Inferior parietal cortex (tissue), 1 donor: ENCODE results near the gene DYRK1B.
"Not testable (repeated sequence)": the region's sequence is repeated elsewhere in the genome, so short reads cannot be mapped to it uniquely, and the experiment has no call there.

ENCODE experiments used
- DNase-seq: peaks from one replicate; pipeline ENCODE4 v3.0.0-alpha.2; 2016; ENCODE audit errors: extremely low spot score

DYRK1B gene

DNA sequence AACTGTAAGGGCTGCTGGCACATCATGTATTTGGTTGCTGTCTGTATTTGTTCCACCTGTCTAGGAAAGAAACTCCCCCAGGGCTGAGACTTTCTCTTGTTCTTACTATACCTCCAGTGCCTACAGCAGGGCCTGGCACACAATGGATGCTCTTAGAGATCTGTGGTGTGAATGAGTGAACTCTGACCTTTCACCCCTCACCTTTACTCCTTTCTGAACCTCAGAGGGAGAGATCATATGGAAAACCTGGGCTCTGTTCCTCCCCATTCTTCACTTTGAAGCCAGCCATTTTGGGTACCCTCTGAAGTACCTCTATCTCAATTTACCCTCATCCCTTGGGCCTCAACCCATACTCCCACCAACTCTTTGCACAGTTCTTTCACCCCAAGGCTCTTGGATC is 3.1 kb downstream of the DYRK1B start:
- DNase-seq = no peak

DNA sequence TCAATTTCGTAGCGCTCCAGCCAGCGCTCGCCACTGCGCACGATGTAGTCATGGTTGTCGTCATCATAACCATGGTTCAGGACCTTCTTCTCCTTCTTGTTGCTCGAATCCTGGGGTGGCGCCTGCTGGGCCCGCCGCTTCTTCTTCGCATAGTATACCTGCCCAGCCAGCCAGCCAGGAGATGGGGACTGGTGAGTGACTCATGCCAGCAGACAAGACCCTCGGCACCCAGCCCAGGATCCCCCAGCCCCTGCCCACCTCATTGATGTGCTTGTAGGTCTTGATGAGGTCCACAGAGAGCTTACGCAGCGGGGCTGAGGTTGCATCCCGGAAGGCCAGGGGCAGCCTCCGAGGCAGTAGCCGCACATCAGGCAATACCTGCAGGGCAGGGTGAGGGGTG is 3.6 kb downstream of the DYRK1B start:
- no peak for DNase-seq

DNA sequence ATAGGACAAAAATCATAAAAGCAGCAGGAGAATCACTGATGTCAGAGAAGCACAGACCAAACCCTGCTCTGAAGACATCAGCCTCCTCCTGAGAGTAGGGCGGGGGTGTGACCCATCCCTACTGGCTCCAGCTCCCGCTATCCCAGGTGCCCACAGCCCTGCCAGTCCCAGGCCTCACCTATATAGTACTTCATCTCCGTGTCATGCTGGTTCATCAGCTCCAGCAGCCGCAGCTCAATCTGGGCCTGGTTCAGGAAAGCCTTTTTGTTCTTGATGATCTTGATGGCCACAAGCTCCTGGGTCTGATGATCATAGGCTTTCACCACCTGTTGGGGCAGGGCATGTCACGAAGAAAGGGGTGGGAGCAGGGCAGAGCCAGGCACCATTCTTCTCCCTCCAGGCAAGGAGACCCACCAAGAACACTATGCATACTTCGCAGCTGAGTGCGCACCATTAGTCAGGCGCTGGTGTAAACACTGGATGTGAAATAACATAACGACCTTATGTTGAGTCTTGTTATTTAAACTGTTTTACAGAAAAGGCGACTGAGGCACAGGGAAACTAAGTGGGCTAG is 4.2 kb downstream of the DYRK1B start:
- DNase-seq = no peak

DNA sequence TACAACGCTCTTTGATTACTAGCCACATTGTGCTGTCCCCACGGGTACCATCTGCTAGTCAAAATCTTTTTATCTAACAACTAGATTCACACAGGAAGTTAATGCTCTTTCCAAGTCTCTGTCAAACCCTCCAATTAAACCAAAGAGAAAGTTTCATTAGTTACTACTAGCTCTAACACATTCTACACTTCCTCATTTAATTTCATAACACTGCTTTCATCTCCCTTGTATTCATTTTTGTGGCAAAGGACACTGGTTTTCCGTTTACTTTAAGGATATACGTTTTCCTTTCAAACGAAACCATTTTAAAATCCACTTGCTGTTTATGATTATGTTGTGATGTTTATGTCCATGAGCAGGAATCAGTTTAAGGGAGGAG is 5.3 kb downstream of the DYRK1B start:
- no peak for DNase-seq

DNA sequence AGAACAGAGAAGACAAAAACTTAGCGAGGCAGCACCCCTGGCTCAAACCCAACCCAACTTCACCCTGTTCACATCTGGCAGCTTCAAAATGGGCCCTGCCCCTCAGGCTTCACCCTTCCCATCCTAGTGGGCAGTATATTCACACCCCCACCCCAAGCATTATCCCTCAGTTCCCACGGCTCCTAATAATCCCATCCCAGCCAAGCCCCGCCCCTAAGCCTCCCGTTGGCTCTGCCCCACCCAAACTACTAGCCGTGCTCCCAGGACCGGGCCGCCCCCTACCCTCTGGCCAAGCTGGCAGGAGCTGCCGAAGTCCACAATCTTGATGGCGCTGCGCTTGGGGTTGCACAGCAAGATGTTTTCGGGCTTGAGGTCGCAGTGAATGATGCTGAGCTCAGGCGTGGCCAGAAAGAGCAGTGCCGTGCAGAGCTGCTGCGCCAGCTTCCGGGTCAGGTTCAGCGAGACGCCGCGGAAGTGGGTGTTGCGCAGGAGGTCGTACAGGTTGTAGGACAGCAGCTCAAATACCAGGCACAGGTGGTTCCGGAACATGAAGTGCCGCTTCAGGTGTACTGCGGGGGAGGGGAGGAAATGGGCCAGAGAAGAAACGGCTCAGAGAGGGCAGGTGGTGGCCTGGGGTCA is 5.8 kb downstream of the DYRK1B start:
- no peak for DNase-seq

DNA sequence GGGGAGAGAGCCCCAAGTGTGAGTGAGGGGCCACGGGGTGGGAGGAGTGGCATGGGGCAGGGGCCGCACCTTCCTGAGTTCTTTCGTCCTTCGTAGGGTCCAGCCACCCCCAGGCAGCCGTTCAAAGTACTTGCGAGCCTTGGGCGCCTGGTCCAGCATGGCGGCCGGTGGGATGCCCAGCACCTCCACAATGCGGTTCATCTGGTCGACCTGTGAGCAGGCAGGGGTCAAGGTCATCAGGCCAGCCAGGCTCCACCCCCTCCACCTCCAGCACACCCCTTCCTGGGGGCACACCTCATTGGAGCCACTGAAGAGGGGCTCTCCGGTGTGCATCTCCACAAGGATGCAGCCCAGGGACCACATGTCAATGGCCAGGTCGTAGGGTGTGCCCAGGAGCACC is 6.7 kb downstream of the DYRK1B start:
- no peak for DNase-seq

DNA sequence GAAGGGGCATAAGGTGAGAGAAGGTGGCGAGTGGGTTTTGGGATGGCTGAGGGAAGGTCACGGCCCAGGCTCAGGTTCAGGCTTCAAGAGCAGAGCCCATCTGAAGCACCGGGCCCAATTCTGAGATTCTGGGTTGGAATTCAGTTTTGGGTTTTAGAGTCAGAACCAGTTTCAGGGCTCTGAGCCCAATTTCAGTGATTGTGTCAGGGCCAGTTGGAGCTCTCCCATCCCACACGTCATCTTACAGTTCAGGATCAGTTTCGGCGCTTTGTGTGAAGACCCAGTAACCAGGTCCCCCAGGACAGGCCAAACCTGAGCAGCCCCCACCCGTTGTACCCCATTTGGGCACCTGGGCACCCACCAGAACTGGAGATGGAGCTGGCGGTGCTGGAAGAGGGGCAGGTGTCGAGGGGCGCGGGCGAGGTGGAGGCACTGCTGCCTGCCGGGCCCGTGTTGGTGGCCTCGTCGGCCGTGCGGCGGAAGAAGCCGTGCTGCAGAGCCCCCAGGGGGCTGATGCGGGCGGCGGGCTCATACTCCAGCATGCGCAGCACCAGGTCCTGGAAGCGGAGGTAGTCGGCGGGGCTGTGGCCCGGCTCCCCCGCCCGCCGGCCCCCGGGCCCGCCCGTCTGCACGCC is 7.5 kb downstream of the DYRK1B start:
- no peak for DNase-seq

DNA sequence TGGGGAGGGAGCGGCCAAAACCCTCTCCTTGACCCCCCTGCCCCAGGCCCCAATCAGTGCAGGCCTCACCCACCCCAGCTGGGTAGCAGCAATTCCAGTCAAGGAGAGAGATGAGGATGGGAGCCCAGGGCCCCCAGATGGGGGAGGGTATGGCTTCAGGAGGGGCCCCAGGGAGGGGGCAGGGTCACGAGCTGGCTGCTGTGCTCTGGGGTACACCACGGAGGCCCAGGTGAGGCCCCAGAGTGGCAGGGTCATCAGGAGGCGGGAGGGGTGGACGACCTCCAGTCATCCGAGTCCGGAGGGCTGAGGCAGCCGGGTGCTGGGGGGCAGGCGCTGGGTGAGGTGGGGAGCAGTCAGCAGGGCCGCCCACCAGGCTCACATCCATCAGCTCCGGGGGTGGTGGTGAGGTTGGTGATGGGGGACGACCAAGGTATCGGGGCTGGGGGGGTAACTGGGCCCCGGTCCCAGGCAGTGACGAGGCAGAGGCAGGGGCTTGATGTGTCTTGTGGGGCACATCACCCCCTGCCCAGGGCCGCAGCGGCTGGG is 8.4 kb downstream of the DYRK1B start:
- no peak for DNase-seq

DNA sequence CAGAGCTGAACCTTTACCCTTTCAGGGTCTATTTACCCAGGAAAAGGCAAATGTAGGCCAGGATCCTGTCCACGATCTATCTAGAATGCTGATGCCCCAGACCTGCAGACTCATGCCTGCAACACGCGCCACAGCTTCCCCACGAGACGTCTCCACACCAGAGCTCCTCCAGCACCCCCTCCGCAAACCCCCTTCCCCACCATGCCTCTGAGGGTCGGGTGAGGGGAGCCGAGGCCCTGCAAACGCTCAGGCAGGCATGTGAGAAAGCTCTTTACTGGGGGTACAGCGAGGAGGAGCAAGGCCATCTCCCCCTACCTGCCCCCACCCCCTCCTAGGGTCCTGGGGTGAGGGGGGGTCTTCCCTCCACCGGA is 8.9 kb downstream of the DYRK1B start:
- DNase-seq = no peak

DNA sequence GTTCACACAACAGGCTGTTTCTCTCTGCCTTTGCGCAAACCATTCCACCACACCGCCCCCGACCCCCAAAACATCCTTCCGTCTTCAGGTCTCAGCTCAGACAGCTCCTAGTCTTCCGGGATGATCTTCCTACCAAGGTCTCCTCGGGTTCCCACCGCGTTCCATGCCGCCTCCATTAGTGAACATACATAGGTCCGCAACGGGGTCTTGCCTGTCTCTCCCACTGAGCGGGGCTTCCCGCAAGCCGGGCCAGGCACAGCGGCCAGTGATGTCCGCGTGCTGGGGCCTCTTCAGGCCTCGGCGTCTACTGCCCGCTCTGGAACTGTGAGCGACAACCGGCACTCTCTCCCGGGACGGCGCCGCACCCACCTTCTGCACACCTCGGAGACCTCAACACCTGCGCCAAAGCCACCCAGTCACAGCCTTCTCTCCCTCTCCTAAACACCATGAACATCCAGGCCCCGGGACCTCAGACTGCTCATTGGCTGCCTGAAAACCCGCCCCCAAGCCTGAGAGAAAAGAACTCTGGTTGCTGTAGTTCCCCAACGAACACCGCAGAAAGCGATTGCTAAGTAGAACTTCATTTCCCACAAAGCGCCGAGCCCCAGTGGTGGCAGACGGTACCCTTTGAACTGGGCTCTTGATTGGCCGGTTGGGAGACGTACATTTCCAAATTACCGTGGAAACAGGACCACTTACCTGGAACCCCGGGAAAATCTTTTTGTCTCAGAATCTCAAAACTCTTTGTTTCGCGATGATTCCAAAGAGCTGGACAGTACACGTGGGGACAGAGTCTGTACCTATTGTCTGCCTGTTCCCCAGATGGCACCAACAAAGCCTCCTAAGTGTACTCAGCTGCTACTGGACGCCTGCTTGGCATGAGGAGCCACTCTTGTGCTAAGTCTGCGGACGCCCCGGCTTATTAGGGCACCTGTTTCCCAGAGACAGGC is 9.5 kb downstream of the DYRK1B start:
- peak; percentile 94 for DNase-seq

DNA sequence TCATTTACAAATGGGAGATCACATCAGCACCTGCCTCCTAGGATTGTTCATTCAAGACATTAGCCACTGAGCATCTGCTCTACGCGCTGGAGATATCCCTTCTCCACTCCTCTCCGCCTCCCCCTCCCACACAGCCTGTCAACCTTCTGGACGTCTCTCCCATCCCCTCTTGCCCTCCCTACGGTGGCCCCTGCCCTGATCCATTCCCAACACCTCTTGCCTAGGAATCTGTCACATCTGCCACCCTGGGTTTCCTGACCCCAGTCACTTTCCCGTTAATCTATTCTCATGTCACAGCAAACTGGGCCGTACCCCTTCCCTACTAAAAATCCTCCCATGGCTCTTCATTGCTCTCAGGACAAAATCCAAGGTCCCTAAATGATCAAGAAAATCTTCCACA is 10.3 kb downstream of the DYRK1B start:
- no peak for DNase-seq

DNA sequence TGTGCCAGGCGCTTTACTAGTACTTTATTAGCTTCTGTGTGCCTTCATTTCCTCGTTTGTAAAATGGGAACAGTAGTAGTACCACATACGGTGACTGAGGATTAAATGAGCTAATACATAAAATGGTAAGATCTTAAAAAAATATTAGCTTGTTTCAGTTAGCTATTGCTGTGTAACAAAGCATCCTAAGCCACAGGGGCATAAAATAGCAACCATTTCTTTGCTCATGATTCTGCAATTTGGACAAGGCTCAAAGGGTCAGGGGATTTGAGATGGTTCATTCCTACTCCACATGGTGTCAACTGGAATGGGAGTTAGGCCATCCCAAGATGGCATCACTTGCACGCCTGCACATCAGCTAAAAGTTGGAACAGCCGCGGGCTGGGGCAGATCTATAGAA is 13.3 kb downstream of the DYRK1B start:
- DNase-seq = no peak

DNA sequence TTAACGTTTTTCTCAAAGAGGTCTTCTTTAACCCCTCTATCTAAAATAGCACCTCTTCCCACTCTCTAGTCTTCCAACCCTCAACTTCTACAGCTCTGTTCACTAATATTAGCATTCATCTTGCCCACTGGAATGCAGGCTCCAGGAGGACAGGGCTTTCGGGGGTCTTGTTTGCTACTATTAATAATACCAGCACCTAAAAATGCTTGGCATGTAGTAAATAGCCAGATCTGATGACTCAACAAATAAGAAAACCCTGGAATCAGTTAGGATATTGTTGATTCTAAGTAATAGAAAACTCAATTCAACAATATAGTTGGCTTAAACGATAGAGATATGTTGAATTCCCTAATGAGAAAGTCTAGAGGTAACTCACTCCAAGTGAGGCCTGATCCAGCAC is 14.2 kb downstream of the DYRK1B start:
- DNase-seq = no peak

DNA sequence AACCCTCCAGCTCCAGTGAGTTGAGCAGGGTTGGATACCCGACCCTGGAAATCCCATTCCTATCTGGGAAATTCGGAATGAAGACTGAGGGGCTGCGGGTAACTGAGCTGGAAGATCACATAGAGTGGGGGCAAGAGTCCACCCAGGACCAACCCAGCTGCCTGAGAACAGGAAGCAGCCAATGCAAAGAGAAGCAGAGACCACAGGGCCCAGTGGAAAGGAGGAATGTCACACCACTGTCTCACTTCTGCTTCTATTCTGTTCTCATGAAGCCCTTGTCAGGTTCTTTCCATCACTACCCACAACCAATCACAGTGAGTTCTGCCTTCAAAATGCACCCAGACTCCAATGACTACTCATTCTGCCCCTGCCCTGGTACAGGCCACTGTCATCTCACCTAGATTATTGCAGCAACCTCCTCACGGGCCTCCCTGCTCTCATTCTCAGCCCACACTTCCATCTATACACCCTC is 15.3 kb downstream of the DYRK1B start:
- no peak for DNase-seq

DNA sequence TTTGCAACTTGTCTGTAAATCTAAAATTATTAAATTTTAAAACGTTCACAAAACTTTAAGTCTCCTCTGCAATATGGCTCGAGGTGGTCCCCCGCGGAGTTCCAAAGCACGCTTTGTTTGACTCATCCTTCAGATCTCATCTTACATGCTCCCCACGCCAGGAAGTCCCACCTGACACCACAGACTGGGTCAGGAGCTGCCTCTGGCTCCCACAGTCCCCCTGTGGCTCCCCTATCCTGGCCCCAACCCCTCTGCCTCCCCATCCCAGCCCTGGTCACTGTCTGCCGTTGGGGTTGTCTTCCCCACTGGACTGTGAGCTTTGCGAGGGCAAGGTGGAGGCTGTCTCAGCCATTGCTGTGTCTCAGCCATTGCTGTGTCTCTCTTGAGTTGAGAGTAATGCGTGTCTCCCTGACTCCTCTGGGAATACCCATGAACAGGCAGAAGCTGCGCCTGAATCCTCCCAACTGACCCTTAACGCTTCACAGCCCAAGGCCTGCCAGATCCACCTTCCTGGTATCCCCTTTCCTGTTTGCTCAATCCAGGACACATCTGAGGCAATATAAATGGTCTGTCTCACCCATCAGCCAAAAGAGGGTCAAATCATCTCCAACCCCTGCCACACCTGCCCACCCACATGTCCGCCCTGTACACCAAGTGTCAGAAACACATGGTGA is 15.9 kb downstream of the DYRK1B start:
- no peak for DNase-seq

DNA sequence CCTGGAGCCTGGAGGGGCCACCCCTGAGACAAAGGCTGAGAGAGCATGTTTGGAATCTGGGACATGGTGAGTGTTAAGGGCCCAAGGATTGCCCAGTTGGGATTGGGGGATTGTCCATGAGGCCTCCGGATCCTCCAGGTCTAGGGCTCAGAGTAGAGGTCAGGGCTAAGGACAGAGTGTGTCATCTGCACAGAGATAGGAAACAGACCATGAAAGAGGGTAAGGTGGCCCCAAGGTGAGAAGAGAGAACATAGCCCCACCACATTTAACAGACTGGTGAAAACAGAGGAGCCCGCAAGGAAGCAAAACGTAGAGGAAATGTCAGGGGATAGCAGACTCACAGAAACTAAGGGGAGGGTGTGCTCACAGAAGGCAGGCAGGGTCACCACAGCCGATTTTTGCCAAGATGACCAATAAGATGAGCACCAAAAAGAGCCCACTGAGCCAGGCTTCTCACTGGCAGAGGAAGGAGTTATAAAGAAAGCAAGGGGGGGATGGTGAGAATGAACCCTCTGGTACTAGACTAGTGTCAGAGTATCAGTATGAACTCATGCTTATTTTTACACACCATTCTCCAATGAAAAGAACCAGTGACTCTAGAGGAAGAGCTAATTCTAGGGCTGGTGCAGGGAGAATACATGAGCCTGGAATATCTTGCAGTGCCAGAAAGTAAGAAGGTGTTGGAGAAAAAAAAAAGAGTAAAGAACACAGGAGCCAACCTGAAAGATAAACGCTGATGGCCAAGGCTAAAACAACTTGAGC is 17.5 kb downstream of the DYRK1B start:
- DNase-seq = no peak

DNA sequence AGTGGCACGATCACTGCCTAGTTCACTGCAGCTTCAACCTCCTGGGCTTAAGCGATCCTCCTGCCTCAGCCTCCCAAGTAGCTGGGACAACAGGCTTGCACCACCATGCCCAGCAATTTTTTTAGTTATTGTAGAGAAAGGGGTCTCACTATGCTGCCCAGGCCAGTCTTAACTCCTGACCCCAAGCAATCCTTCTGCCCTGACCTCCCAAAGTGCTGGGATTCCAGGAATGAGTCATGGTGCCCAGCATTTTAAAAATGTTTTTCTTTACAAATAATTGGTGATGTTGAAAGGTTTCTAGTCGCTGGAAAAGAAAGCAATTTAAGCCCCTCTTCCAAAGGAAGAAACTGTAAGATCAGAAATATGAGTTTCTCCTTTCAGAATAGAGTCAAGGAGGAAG is 19.4 kb downstream of the DYRK1B start:
- DNase-seq = no peak

DNA sequence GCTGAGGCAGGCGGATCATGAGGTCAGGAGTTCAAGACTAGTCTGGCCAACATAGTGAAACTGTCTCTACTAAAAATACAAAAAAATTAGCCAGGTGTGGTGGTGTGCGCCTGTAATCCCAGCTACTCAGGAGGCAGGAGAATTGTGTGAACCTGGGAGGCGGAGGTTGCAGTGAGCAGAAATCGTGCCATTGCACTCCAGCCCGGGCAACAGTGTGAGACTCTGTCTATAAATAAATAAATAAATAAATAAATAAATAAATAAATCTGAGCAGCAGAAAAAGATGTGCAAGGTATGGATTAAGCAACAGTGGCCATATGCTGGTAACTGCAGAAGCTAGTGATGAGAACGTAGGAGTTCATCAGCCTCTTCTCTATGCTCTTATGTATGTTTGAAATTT is 19.9 kb downstream of the DYRK1B start:
- DNase-seq = not testable (repeated sequence)

DNA sequence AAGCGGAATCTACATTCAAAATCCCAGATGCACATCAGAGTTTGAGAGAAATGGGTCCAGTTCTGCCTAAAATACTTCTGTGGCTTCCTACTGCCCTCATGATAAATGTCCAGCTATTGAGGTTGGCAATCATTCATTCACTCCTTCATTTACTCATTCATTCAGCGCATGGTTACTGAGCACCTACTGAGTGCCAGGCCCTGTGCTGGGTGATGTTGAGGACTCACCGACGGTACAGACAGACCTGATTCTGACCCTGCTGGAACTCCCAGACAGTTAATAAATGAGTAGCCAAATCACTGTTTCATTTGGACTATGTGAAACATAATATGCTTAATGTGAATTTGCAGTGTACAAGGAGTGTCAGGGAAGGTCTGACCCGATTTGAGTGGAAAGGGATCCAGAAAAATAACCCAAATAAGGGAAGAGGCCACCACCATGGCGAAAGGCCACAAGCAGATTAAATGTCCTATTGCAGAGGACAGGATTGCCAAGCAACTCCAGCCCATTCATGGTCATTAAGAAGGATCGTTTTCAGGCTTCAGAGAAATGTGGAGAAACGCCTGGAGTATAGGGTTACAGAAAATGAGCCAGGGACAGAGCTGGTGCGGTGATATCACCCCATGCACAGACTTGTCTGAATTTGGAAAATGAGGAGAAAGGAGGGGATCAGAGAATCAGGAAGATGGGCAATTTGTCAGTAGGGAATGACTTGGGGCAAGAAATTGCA is 20.5 kb downstream of the DYRK1B start:
- DNase-seq = no peak

DNA sequence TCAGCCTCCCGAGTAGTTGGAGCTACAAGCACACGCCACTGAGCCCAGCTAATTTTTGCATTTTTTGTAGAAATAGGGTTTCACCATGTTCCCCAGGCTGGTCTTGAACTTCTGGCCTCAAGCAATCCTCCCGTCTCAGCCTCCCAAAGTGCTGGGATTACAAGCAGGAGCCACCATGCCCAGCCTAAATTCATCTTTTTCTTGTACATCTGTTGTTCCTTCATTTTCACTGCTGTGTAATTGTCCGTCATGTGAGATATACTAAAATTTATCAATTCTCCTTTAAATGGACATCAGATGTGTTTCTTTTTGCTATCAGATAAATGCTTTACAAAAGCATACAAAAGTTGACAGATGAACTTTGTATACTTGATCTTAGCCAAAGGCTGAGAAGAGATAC is 22.9 kb downstream of the DYRK1B start:
- DNase-seq = no peak
